Measurements from ENCODE around the gene CDH18.
"Not testable (repeated sequence)": the region's sequence is repeated elsewhere in the genome, so short reads cannot be mapped to it uniquely, and the experiment has no call there.

The CDH18 gene

DNA sequence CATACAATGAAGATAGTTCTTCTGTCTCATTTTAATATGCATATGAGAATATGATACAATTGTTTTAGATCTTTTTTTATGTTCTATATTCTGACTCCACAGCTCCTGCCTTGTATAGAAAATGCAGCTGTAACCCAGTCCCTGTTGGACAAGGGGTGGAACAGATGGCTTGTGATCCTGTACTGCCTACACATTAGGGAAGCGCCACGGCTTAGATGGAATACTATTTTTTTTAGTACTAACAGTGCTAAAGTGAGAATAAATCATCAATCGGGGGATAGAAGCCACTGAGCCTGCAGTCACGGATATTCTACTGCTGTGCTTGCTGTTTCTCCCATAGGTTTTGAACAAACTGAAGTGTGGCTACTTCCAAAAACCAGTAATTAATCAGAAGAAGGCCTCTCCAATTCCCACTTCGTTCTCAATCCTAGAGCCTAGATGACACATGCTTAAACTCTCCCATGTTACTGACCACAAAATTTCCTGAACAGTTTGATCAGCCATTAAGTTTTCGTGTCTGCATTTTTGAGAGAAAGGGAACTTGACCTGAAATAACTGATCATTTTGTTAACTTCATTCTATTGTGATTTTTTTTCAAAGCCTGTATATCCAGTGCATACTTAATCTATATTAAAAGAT, 150.3 kb downstream of the CDH18 start:
- no peak for DNase-seq

DNA sequence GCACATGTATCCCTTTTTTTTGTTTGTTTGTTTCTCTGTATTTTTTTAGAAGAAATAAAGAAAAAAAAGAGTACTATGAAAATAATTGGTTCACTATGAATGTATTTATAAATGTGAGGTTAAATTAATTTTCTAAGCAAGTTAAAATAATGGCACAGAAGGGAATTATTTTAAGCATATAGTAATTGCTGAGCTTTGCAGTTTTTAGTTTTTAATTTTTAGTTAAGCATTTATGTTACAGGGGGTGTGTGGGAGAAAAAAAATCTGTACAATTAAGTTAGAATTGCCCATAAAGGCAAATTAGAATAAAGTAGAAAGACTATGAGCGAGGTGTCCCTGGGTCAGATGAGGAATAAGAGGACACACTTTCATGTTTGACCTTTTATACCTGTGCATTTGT, 152.6 kb downstream of the CDH18 start:
- no peaks in the 10 kb centered on the region for H3F3A ChIP-seq (ENCODE audit: insufficient read depth, low read length)
- no peaks in the 10 kb centered on the region for H3K4me1 ChIP-seq (ENCODE audit: low read length)
- H3K9me2 ChIP-seq (replicated peaks; ENCODE audit: insufficient read depth, low read length), result no peaks in the 10 kb centered on the region
- TF ChIP-seq, protein P1, sequence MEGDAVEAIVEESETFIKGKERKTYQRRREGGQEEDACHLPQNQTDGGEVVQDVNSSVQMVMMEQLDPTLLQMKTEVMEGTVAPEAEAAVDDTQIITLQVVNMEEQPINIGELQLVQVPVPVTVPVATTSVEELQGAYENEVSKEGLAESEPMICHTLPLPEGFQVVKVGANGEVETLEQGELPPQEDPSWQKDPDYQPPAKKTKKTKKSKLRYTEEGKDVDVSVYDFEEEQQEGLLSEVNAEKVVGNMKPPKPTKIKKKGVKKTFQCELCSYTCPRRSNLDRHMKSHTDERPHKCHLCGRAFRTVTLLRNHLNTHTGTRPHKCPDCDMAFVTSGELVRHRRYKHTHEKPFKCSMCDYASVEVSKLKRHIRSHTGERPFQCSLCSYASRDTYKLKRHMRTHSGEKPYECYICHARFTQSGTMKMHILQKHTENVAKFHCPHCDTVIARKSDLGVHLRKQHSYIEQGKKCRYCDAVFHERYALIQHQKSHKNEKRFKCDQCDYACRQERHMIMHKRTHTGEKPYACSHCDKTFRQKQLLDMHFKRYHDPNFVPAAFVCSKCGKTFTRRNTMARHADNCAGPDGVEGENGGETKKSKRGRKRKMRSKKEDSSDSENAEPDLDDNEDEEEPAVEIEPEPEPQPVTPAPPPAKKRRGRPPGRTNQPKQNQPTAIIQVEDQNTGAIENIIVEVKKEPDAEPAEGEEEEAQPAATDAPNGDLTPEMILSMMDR (IDR thresholded peaks at IDR 0.05; ENCODE audit: low read length), result no peak
- TF ChIP-seq EZH2phosphoT487 (IDR thresholded peaks at IDR 0.05; ENCODE audit: low read length) (no peak), EZH2 (optimal IDR thresholded peaks at IDR 0.05; ENCODE audit: low read depth, low read length) (no peak)
- H3K79me2 ChIP-seq (ENCODE audit: low read length), result no peaks in the 10 kb centered on the region
- H3K4me2 ChIP-seq (ENCODE audit: low read depth, low read length), result no peak overlapping the region
- no peak overlapping the region for H2AFZ ChIP-seq (ENCODE audit: low read length)
- H3K27me3 ChIP-seq (replicated peaks; ENCODE audit: insufficient read depth, low read length), result no peaks in the 10 kb centered on the region
- no peak overlapping the region for H3K9ac ChIP-seq (ENCODE audit: low read length)
- no peaks in the 10 kb centered on the region for H3K36me3 ChIP-seq (replicated peaks; ENCODE audit: insufficient read depth, low read length)
- no peaks in the 10 kb centered on the region for H3K9me3 ChIP-seq (replicated peaks; ENCODE audit: insufficient read depth, low read length)
- no peak overlapping the region for H3K4me3 ChIP-seq (ENCODE audit: low read length)
- no peak for DNase-seq
- H4K20me1 ChIP-seq (ENCODE audit: insufficient read depth, low read length), result no peaks in the 10 kb centered on the region
- no peak overlapping the region for H3K27ac ChIP-seq (ENCODE audit: low read length)

More for the DNA sequence above, 150.3 kb downstream of the CDH18 start:
- Histone ChIP-seq H3K27me3 (replicated peaks; ENCODE audit: insufficient read depth, low read length) (no peaks in the 10 kb centered on the region), H4K20me1 (ENCODE audit: insufficient read depth, low read length) (no peaks in the 10 kb centered on the region), H2AFZ (ENCODE audit: low read length) (no peak overlapping the region), H3K9me3 (replicated peaks; ENCODE audit: insufficient read depth, low read length) (no peaks in the 10 kb centered on the region), H3K9ac (ENCODE audit: low read length) (no peak overlapping the region), H3K4me1 (ENCODE audit: low read length) (no peaks in the 10 kb centered on the region), H3K9me2 (replicated peaks; ENCODE audit: insufficient read depth, low read length) (no peaks in the 10 kb centered on the region), H3K4me2 (ENCODE audit: low read depth, low read length) (no peak overlapping the region), H3K79me2 (ENCODE audit: low read length) (no peaks in the 10 kb centered on the region), H3K4me3 (ENCODE audit: low read length) (no peak overlapping the region), H3K27ac (ENCODE audit: low read length) (no peak overlapping the region), H3K36me3 (replicated peaks; ENCODE audit: insufficient read depth, low read length) (no peaks in the 10 kb centered on the region), H3F3A (ENCODE audit: insufficient read depth, low read length) (no peaks in the 10 kb centered on the region)
- TF ChIP-seq, protein P1 (IDR thresholded peaks at IDR 0.05; ENCODE audit: low read length), result no peak
- TF ChIP-seq EZH2 (optimal IDR thresholded peaks at IDR 0.05; ENCODE audit: low read depth, low read length), result no peak
- TF ChIP-seq EZH2phosphoT487 (IDR thresholded peaks at IDR 0.05; ENCODE audit: low read length), result no peak

GRCh38 chr5:19812720-19813119, 175.3 kb downstream of the CDH18 start:
- not testable (repeated sequence) for H3F3A ChIP-seq (ENCODE audit: insufficient read depth, low read length); H3K4me3 ChIP-seq (ENCODE audit: low read length); H3K36me3 ChIP-seq (replicated peaks; ENCODE audit: insufficient read depth, low read length); H3K27ac ChIP-seq (ENCODE audit: low read length); H3K4me2 ChIP-seq (ENCODE audit: low read depth, low read length); H3K27me3 ChIP-seq (replicated peaks; ENCODE audit: insufficient read depth, low read length); H3K9me3 ChIP-seq (replicated peaks; ENCODE audit: insufficient read depth, low read length); H2AFZ ChIP-seq (ENCODE audit: low read length); H3K9ac ChIP-seq (ENCODE audit: low read length); H3K4me1 ChIP-seq (ENCODE audit: low read length); H3K79me2 ChIP-seq (ENCODE audit: low read length); DNase-seq; H3K9me2 ChIP-seq (replicated peaks; ENCODE audit: insufficient read depth, low read length); H4K20me1 ChIP-seq (ENCODE audit: insufficient read depth, low read length)

DNA sequence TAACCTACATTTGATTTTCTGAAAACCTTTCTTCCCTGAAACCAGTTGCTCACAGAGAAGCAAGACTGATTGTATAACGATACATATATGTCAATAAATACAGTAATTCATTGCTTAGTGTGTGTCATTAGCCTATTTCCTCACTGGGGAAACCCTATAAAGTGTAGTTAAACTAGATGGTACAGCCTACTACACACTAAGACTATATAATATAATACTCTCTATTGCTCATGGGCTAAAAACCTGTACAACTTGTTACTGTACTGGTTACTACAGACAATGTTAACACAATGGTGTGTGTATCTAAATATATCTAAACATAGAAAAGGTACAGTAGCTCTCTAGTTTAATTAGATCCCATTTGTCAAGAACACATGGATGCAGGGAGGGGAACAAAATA, 181.2 kb downstream of the CDH18 start:
- no peaks in the 10 kb centered on the region for H3K79me2 ChIP-seq (ENCODE audit: low read length)
- H3K36me3 ChIP-seq (replicated peaks; ENCODE audit: insufficient read depth, low read length), result no peaks in the 10 kb centered on the region
- H3K9me3 ChIP-seq (replicated peaks; ENCODE audit: insufficient read depth, low read length), result no peaks in the 10 kb centered on the region
- H3K9me2 ChIP-seq (replicated peaks; ENCODE audit: insufficient read depth, low read length), result no peaks in the 10 kb centered on the region
- no peak overlapping the region for H3K9ac ChIP-seq (ENCODE audit: low read length)
- H3F3A ChIP-seq (ENCODE audit: insufficient read depth, low read length), result no peaks in the 10 kb centered on the region
- no peak overlapping the region for H3K27ac ChIP-seq (ENCODE audit: low read length)
- H2AFZ ChIP-seq (ENCODE audit: low read length), result no peak overlapping the region
- H4K20me1 ChIP-seq (ENCODE audit: insufficient read depth, low read length), result no peaks in the 10 kb centered on the region
- no peak overlapping the region for H3K4me2 ChIP-seq (ENCODE audit: low read depth, low read length)
- DNase-seq, result no peak
- no peaks in the 10 kb centered on the region for H3K27me3 ChIP-seq (replicated peaks; ENCODE audit: insufficient read depth, low read length)
- no peak for TF ChIP-seq EZH2 (optimal IDR thresholded peaks at IDR 0.05; ENCODE audit: low read depth, low read length)
- TF ChIP-seq EZH2phosphoT487 (IDR thresholded peaks at IDR 0.05; ENCODE audit: low read length), result no peak
- TF ChIP-seq, protein P1 (IDR thresholded peaks at IDR 0.05; ENCODE audit: low read length), result no peak
- no peak overlapping the region for H3K4me3 ChIP-seq (ENCODE audit: low read length)
- H3K4me1 ChIP-seq (ENCODE audit: low read length), result no peaks in the 10 kb centered on the region

All from MM.1S (cell line).